IMR-90 (cell line): ENCODE data around the gene AKAP8L. TPM values are rescaled to one million over a fixed set of nuclear protein-coding genes. Genes with fewer than 3 reads are reported as not detected.

ENCODE experiments used
- ATAC-seq: fragments of 200-7000 bp; cut with Tn5 transposase; 2 replicates; pipeline ENCODE4 v1.9.1; 2020; ENCODE audit warnings: low read depth, mild to moderate bottlenecking, moderate library complexity
- BruUV-seq: library from RNA; stranded (reverse); fragments of 400-500 nt; replicated peaks from 2 replicates; lab custom pipeline; 2021; lab: Mats Ljungman, UMichigan
- CTCF ChIA-PET: fragments of 300-600 bp; formaldehyde crosslinking; extraction: SDS; loops from one replicate; lab custom pipeline; 2021; ENCODE audit warnings: antibody characterized with exemption; lab: Yijun Ruan, JAX
- POLR2A ChIA-PET: fragments of 300-600 bp; sonication (Branson Sonifier 250); formaldehyde crosslinking; loops from one replicate; lab custom pipeline; 2022; ENCODE audit warnings: antibody characterized with exemption; ENCODE audit not compliant: unreplicated experiment; lab: Charles Lee
- DNase-seq: peaks from one replicate; pipeline ENCODE4 v3.0.0; 2013
- H2AFZ ChIP-seq: replicated peaks from 2 replicates; pipeline ENCODE3; 2013; ENCODE audit warnings: low read length, mild to moderate bottlenecking; ENCODE audit not compliant: poor library complexity
- H2AK5ac ChIP-seq: 2 replicates; pipeline ENCODE4 v1.6.1; 2013; ENCODE audit warnings: low read depth, low read length, inconsistent platforms
- H2AK9ac ChIP-seq: replicated peaks from 2 replicates; pipeline ENCODE3; 2013; ENCODE audit warnings: mild to moderate bottlenecking, low read depth, low read length, moderate library complexity; ENCODE audit not compliant: poor library complexity
- H2BK120ac ChIP-seq: 2 replicates; pipeline ENCODE4 v1.6.1; 2013; ENCODE audit warnings: low read depth, low read length, inconsistent platforms
- H2BK15ac ChIP-seq: 3 replicates; pipeline ENCODE4 v1.6.1; 2013; ENCODE audit warnings: low read depth, low read length, inconsistent platforms
- H2BK20ac ChIP-seq: 2 replicates; pipeline ENCODE4 v1.6.1; 2013; ENCODE audit warnings: low read depth, mild to moderate bottlenecking, inconsistent platforms, low read length, moderate library complexity
- H2BK5ac ChIP-seq: 2 replicates; pipeline ENCODE4 v1.6.1; 2013; ENCODE audit warnings: mild to moderate bottlenecking, low read depth, low read length, inconsistent platforms; ENCODE audit not compliant: poor library complexity, severe bottlenecking
- H3K14ac ChIP-seq: replicated peaks from 2 replicates; pipeline ENCODE4 v1.6.1; 2013; ENCODE audit warnings: low read depth, low read length, inconsistent platforms
- H3K18ac ChIP-seq: 2 replicates; pipeline ENCODE4 v1.6.1; 2013; ENCODE audit warnings: low read depth, low read length, control low read depth
- H3K23ac ChIP-seq: 2 replicates; pipeline ENCODE4 v1.6.1; 2013; ENCODE audit warnings: low read depth, low read length, inconsistent platforms
- H3K27ac ChIP-seq: 2 replicates; pipeline ENCODE4 v1.5.1; 2013; ENCODE audit warnings: mild to moderate bottlenecking, control low read depth, low read length; ENCODE audit not compliant: insufficient read depth
- H3K27me3 ChIP-seq: 2 replicates; pipeline ENCODE4 v1.6.1; 2013; ENCODE audit warnings: low read length; ENCODE audit not compliant: control insufficient read depth, insufficient read depth
- H3K36me3 ChIP-seq: 2 replicates; pipeline ENCODE4 v1.6.1; 2013; ENCODE audit warnings: low read length, mixed read lengths; ENCODE audit not compliant: control insufficient read depth, insufficient read depth
- H3K4ac ChIP-seq: 2 replicates; pipeline ENCODE4 v1.6.1; 2013; ENCODE audit warnings: low read depth, low read length, inconsistent platforms
- H3K4me1 ChIP-seq: 2 replicates; pipeline ENCODE4 v1.6.1; 2013; ENCODE audit warnings: low read length, mixed read lengths; ENCODE audit not compliant: control insufficient read depth, insufficient read depth
- H3K4me2 ChIP-seq: 2 replicates; pipeline ENCODE4 v1.6.1; 2013; ENCODE audit warnings: low read depth, mild to moderate bottlenecking, control low read depth, low read length, moderate library complexity
- H3K4me3 ChIP-seq: 2 replicates; pipeline ENCODE4 v1.5.1; 2013; ENCODE audit warnings: low read depth, mild to moderate bottlenecking, control low read depth, low read length, moderate library complexity; ENCODE audit not compliant: insufficient read depth
- H3K56ac ChIP-seq: 2 replicates; pipeline ENCODE4 v1.6.1; 2013; ENCODE audit warnings: low read length, inconsistent platforms; ENCODE audit not compliant: insufficient read depth; ENCODE audit errors: extremely low read depth
- H3K79me1 ChIP-seq, 2 experiments: 2 replicates each; pipeline ENCODE4 v1.6.1; 2013; ENCODE audit warnings: low read length in 2 of 2, inconsistent platforms in 1 of 2, low read depth in 1 of 2
- H3K9ac ChIP-seq: 2 replicates; pipeline ENCODE4 v1.6.1; 2013; ENCODE audit warnings: low read depth, low read length, control low read depth
- H3K9me1 ChIP-seq: 2 replicates; pipeline ENCODE4 v1.6.1; 2013; ENCODE audit warnings: low read length, inconsistent platforms; ENCODE audit not compliant: insufficient read depth
- H3K9me3 ChIP-seq: 2 replicates; pipeline ENCODE4 v1.6.1; 2013; ENCODE audit warnings: low read length; ENCODE audit not compliant: control insufficient read depth, insufficient read depth
- H4K20me1 ChIP-seq: 2 replicates; pipeline ENCODE4 v1.6.1; 2013; ENCODE audit warnings: low read length, inconsistent platforms; ENCODE audit not compliant: insufficient read depth
- H4K5ac ChIP-seq: 2 replicates; pipeline ENCODE4 v1.6.1; 2013; ENCODE audit warnings: mild to moderate bottlenecking, low read depth, low read length, control low read depth
- H4K8ac ChIP-seq, 2 experiments: 2 replicates each; pipeline ENCODE4 v1.6.1; 2013; ENCODE audit warnings: low read depth in 2 of 2, low read length in 2 of 2, control low read depth in 1 of 2, inconsistent platforms in 1 of 2
- H4K91ac ChIP-seq: 2 replicates; pipeline ENCODE4 v1.6.1; 2013; ENCODE audit warnings: low read depth, low read length, inconsistent platforms; ENCODE audit not compliant: insufficient read depth
- BHLHE40 ChIP-seq: fragments of 150-350 bp; IDR thresholded peaks from 2 replicates; pipeline ENCODE4 v1.6.1; 2016; ENCODE audit warnings: mild to moderate bottlenecking, low read depth, low read length
- CEBPB ChIP-seq: IDR thresholded peaks from 2 replicates; pipeline ENCODE4 v1.6.1; 2012; ENCODE audit warnings: low read depth, low read length, improper control_type of control experiment
- CHD1 ChIP-seq: IDR thresholded peaks from 2 replicates; pipeline ENCODE4 v1.6.1; 2012; ENCODE audit warnings: low read depth, low read length, improper control_type of control experiment
- FOS ChIP-seq: fragments of 150-350 bp; IDR thresholded peaks from 2 replicates; pipeline ENCODE4 v1.6.1; 2016; ENCODE audit warnings: low read depth, low read length
- MAFK ChIP-seq: IDR thresholded peaks from 2 replicates; pipeline ENCODE4 v1.6.1; 2012; ENCODE audit warnings: low read depth, low read length, improper control_type of control experiment
- MAZ ChIP-seq: IDR thresholded peaks from 2 replicates; pipeline ENCODE4 v1.6.1; 2012; ENCODE audit warnings: low read depth, mild to moderate bottlenecking, low read length, improper control_type of control experiment, moderate library complexity, borderline replicate concordance
- MXI1 ChIP-seq: IDR thresholded peaks from 2 replicates; pipeline ENCODE4 v1.6.1; 2012; ENCODE audit warnings: low read depth, mild to moderate bottlenecking, low read length, moderate library complexity, borderline replicate concordance
- NFE2L2 ChIP-seq: fragments of 150-350 bp; IDR thresholded peaks from 2 replicates; pipeline ENCODE4 v1.6.1; 2016; ENCODE audit warnings: low read depth, mild to moderate bottlenecking, low read length
- POLR2A ChIP-seq: IDR thresholded peaks from 2 replicates; pipeline ENCODE4 v1.6.1; 2012; ENCODE audit warnings: mild to moderate bottlenecking, low read depth, low read length
- RCOR1 ChIP-seq: IDR thresholded peaks from 2 replicates; pipeline ENCODE4 v1.6.1; 2012; ENCODE audit warnings: mild to moderate bottlenecking, low read length, improper control_type of control experiment; ENCODE audit not compliant: insufficient replicate concordance
- RFX5 ChIP-seq: IDR thresholded peaks from 2 replicates; pipeline ENCODE4 v1.8.0; 2012; ENCODE audit warnings: low read depth, mild to moderate bottlenecking, low read length, moderate library complexity
- SMC3 ChIP-seq: fragments of 150-350 bp; IDR thresholded peaks from 2 replicates; pipeline ENCODE4 v1.6.1; 2016; ENCODE audit warnings: low read depth, mild to moderate bottlenecking, antibody characterized with exemption, low read length, moderate library complexity
- WGBS, 2 experiments: methylation state at CpG; one replicate each; pipeline versions ENCODE4 v1.1.5 to v1.1.7; 2013; ENCODE audit warnings: missing lambda C conversion rate in 2 of 2; ENCODE audit not compliant: insufficient read length in 1 of 2; ENCODE audit errors: extremely low coverage in 2 of 2; 5-methylcytosine and 5-hydroxymethylcytosine counted together
- dilution Hi-C: fragments of 300-500 bp; cut with HindIII; formaldehyde crosslinking; loops from one replicate; pipeline ENCODE4 v1.14.3; 2018; ENCODE audit warnings: low sequenced_read_pairs; ENCODE audit not compliant: unreplicated experiment
- in situ Hi-C: fragments of 300-500 bp; cut with MboI; formaldehyde crosslinking; loops from 3 replicates; pipeline ENCODE4 v1.14.3; 2019; ENCODE audit warnings: low sequenced_read_pairs, inconsistent platforms, mixed read lengths
- intact Hi-C: fragments of 100-400 bp; cut with micrococcal nuclease; formaldehyde crosslinking; loops from 2 replicates; pipeline ENCODE4 v1.10.0; 2022
- polyA plus RNA-seq, 3 experiments: library from polyadenylated mRNA; depleted of rRNA; stranded (reverse); fragments of >200 nt; gene quantifications; 2 replicates each; pipeline ENCODE4 v1.2.3, GENCODE V29; 2012; ENCODE audit warnings: low replicate concordance in 1 of 3
- total RNA-seq: library from RNA; depleted of rRNA; stranded (reverse); fragments of >200 nt; gene quantifications from 2 replicates; pipeline ENCODE4 v1.2.3, GENCODE V29; 2012
- TF ChIP-seq, protein P1 (sequence below): fragments of 150-350 bp; IDR thresholded peaks from 2 replicates; pipeline ENCODE4 v1.6.1; 2017; ENCODE audit warnings: mild to moderate bottlenecking, antibody characterized with exemption, low read length, low read depth
- TF ChIP-seq, protein P2 (sequence below): conservative IDR thresholded peaks from 2 replicates; pipeline ENCODE4 v1.5.1; 2012; ENCODE audit warnings: mild to moderate bottlenecking, low read depth, low read length, improper control_type of control experiment
- TF ChIP-seq, protein P3 (sequence below): fragments of 150-350 bp; IDR thresholded peaks from 2 replicates; pipeline ENCODE4 v1.6.1; 2016; ENCODE audit warnings: low read depth, mild to moderate bottlenecking, low read length, moderate library complexity, borderline replicate concordance

The AKAP8L gene
- total and polyA plus RNA-seq, 2 of the 4 experiments (the other 2 are of a cell fraction): 43.1 to 44.6 TPM

DNA sequence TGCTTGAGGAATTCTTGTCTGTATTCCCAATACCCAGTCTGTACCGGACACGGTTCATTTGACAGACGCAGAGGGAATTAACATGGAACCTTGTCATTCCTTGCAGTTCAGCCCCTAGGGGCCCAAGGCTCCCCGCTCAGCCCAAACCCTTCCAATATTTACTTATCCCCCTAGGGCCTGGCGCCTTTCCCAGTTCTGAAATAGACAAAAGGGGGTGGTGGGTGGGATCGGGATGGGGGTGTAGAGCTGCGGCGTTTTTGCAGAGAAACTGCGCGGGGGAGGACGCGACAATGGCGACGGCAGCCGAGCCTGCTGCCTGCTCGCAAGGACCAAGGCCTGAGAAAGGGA is 583 bp downstream of the AKAP8L start:
- Histone ChIP-seq H3K14ac (peak overlapping the region; percentile 86), H3K9me1 (peaks cover 18% of the 10 kb centered on the region), H3K9ac (peak overlapping the region; percentile 82), H4K8ac (peak overlapping the region; percentile 4 to 86; a peak in 2 of 4 replicates), H4K91ac (peak overlapping the region; percentile 57), H3K18ac (no peak overlapping the region; the same call in 1 of the 2 replicates), H2AK9ac (peak overlapping the region; percentile 99), H3K4me2 (peak overlapping the region; percentile 96), H3K4me1 (peaks cover 15% of the 10 kb centered on the region), H3K4ac (peak overlapping the region; percentile 88), H3K36me3 (peaks cover 17% of the 10 kb centered on the region; the same call in 1 of the 2 replicates), H3K27ac (peak overlapping the region; percentile 85), H2BK20ac (no peak overlapping the region), H4K5ac (peak overlapping the region; percentile 8; the same call in 1 of the 2 replicates), H2AFZ (peak overlapping the region; percentile 93), H3K4me3 (peak overlapping the region; percentile 69), H4K20me1 (peaks cover 67% of the 10 kb centered on the region), H3K23ac (peak overlapping the region; percentile 77), H3K79me1 (peaks cover 0 to 40% of the 10 kb centered on the region in 2 experiments; a peak in 2 of 4 replicates), H3K56ac (peak overlapping the region; percentile 37; the same call in 1 of the 2 replicates), H2BK15ac (no peak overlapping the region), H2BK120ac (0 out of 2 replicates have a peak overlapping the region, but pooled peaks have one; percentile 35), H3K27me3 (no peaks in the 10 kb centered on the region), H2BK5ac (peak overlapping the region; percentile 85), H3K9me3 (peaks cover 3% of the 10 kb centered on the region; the same call in 1 of the 2 replicates), H2AK5ac (peak overlapping the region; percentile 46)
- DNase-seq: no peak
- in situ Hi-C loops: loop anchor here (25.0 kb wide), 1 partner anchor 769 kb away; the partner anchor contains the start of genes AP1M1 and FAM32A
- dilution Hi-C loops: no loop called here
- WGBS, 2 experiments: 0% methylated on average over 11 of the region's 16 CpGs; no CpG with 5 or more reads in 1 of the 2 experiments
- intact Hi-C loops: loop anchor here (1.0 to 10.0 kb wide), 3 partner anchors 27 to 243 kb away; partner anchors contain the start of gene AKAP8
- no TSS peak for BruUV-seq
- ChIA-PET CTCF (interaction anchor here (0.8 to 1.5 kb wide), 4 partner anchors 13 to 155 kb away, joined by 3 to 7 read pairs (median 4); no protein-coding TSS in a partner anchor), POLR2A (interaction anchor here (1.1 to 1.3 kb wide), 2 partner anchors 14 to 38 kb away, joined by 3 to 4 read pairs; no protein-coding TSS in a partner anchor)
- ATAC-seq: peak; percentile 2
- TF ChIP-seq CEBPB (no peak), BHLHE40 (no peak), CHD1 (no peak), FOS (no peak), MAFK (no peak), RCOR1 (no peak), MXI1 (no peak), SMC3 (no peak), NFE2L2 (no peak), MAZ (no peak), RFX5 (no peak), POLR2A (no peak)
- TF ChIP-seq, protein P1, sequence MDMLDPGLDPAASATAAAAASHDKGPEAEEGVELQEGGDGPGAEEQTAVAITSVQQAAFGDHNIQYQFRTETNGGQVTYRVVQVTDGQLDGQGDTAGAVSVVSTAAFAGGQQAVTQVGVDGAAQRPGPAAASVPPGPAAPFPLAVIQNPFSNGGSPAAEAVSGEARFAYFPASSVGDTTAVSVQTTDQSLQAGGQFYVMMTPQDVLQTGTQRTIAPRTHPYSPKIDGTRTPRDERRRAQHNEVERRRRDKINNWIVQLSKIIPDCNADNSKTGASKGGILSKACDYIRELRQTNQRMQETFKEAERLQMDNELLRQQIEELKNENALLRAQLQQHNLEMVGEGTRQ: no peak
- TF ChIP-seq, protein P2, sequence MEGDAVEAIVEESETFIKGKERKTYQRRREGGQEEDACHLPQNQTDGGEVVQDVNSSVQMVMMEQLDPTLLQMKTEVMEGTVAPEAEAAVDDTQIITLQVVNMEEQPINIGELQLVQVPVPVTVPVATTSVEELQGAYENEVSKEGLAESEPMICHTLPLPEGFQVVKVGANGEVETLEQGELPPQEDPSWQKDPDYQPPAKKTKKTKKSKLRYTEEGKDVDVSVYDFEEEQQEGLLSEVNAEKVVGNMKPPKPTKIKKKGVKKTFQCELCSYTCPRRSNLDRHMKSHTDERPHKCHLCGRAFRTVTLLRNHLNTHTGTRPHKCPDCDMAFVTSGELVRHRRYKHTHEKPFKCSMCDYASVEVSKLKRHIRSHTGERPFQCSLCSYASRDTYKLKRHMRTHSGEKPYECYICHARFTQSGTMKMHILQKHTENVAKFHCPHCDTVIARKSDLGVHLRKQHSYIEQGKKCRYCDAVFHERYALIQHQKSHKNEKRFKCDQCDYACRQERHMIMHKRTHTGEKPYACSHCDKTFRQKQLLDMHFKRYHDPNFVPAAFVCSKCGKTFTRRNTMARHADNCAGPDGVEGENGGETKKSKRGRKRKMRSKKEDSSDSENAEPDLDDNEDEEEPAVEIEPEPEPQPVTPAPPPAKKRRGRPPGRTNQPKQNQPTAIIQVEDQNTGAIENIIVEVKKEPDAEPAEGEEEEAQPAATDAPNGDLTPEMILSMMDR: no peak
- TF ChIP-seq, protein P3, sequence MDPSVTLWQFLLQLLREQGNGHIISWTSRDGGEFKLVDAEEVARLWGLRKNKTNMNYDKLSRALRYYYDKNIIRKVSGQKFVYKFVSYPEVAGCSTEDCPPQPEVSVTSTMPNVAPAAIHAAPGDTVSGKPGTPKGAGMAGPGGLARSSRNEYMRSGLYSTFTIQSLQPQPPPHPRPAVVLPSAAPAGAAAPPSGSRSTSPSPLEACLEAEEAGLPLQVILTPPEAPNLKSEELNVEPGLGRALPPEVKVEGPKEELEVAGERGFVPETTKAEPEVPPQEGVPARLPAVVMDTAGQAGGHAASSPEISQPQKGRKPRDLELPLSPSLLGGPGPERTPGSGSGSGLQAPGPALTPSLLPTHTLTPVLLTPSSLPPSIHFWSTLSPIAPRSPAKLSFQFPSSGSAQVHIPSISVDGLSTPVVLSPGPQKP: no peak
